SK-N-SH (cell line): ENCODE data around the gene COMMD6. TPM values are rescaled to one million over a fixed set of nuclear protein-coding genes. Genes with fewer than 3 reads are reported as not detected.

ENCODE experiments used
- CTCF ChIA-PET: fragments of 300-600, 350-600 bp; formaldehyde crosslinking; extraction: SDS; loops from one replicate; lab custom pipeline; 2021; lab: Yijun Ruan, JAX
- POLR2A ChIA-PET: fragments of 350-600 bp; sonication (Branson Sonifier 250); formaldehyde crosslinking; extraction: SDS; loops from one replicate; lab custom pipeline; 2020; ENCODE audit warnings: antibody characterized with exemption, inconsistent platforms; lab: Yijun Ruan, JAX
- DNase-seq: peaks from one replicate; pipeline ENCODE4 v3.0.0; 2012
- H2AFZ ChIP-seq: fragments of 200-600 bp; sonication (generic); 2 replicates; pipeline ENCODE4 v1.8.1; 2016; ENCODE audit warnings: antibody characterized with exemption, mild to moderate bottlenecking, low read depth
- H3F3A ChIP-seq: fragments of 200-600 bp; sonication (generic); replicated peaks from 2 replicates; pipeline ENCODE3; 2016; ENCODE audit warnings: antibody characterized with exemption, mild to moderate bottlenecking; ENCODE audit not compliant: insufficient read depth
- H3K27ac ChIP-seq, 2 experiments: fragments of 200-500 bp in 1 of 2; fragments of 200-600 bp in 1 of 2; sonication (Bioruptor generic) in 1 of 2; sonication (generic), shearing (Covaris generic) in 1 of 2; 2 replicates each; pipeline versions ENCODE4 v1.5.1 to v1.6.1; 2014 to 2016; ENCODE audit warnings: low read depth in 2 of 2, inconsistent platforms in 1 of 2, low read length in 1 of 2, mild to moderate bottlenecking in 1 of 2, mixed read lengths in 1 of 2
- H3K27me3 ChIP-seq: fragments of 200-600 bp; sonication (generic), shearing (Covaris generic); 2 replicates; pipeline ENCODE4 v1.6.1; 2016; ENCODE audit warnings: mixed run types; ENCODE audit not compliant: insufficient read depth
- H3K36me3 ChIP-seq, 2 experiments: fragments of 200-500 bp in 1 of 2; fragments of 200-600 bp in 1 of 2; sonication (Bioruptor generic) in 1 of 2; sonication (generic) in 1 of 2; replicated peaks in 1 of 2; 2 replicates each; pipeline versions ENCODE3 to v1.5.1; 2014 to 2016; ENCODE audit warnings: low read length in 1 of 2, mild to moderate bottlenecking in 1 of 2; ENCODE audit not compliant: insufficient read depth in 2 of 2, control insufficient read depth in 1 of 2
- H3K4me1 ChIP-seq, 2 experiments: fragments of 200-500 bp in 1 of 2; fragments of 200-600 bp in 1 of 2; sonication (Bioruptor generic) in 1 of 2; sonication (generic), shearing (Covaris generic) in 1 of 2; 2 replicates each; pipeline versions ENCODE4 v1.5.1 to v1.6.1; 2014 to 2016; ENCODE audit warnings: low read depth in 1 of 2, low read length in 1 of 2, mixed run types in 1 of 2; ENCODE audit not compliant: insufficient read depth in 2 of 2, control insufficient read depth in 1 of 2
- H3K4me2 ChIP-seq: fragments of 200-600 bp; sonication (generic), shearing (Covaris generic); 2 replicates; pipeline ENCODE4 v1.6.1; 2017; ENCODE audit warnings: mixed run types
- H3K4me3 ChIP-seq, 2 experiments: fragments of 200-500 bp in 1 of 2; fragments of 200-600 bp in 1 of 2; sonication (Bioruptor generic) in 1 of 2; sonication (generic), shearing (Covaris generic) in 1 of 2; 2 replicates each; pipeline versions ENCODE4 v1.5.1 to v1.8.1; 2014 to 2016; ENCODE audit warnings: low read depth in 2 of 2, inconsistent platforms in 1 of 2, low read length in 1 of 2, mild to moderate bottlenecking in 1 of 2, mixed read lengths in 1 of 2, moderate library complexity in 1 of 2
- H3K79me2 ChIP-seq: fragments of 200-600 bp; sonication (generic); 2 replicates; pipeline ENCODE4 v1.8.1; 2017; ENCODE audit warnings: mild to moderate bottlenecking; ENCODE audit not compliant: insufficient read depth
- H3K9ac ChIP-seq: fragments of 200-600 bp; sonication (generic); 2 replicates; pipeline ENCODE4 v1.6.1; 2017; ENCODE audit warnings: mixed run types
- H3K9me2 ChIP-seq: fragments of 200-600 bp; sonication (generic); 2 replicates; pipeline ENCODE4 v1.6.1; 2017; ENCODE audit warnings: mixed run types
- H3K9me3 ChIP-seq: fragments of 200-600 bp; sonication (generic); 2 replicates; pipeline ENCODE4 v1.6.1; 2017; ENCODE audit warnings: mixed run types, mild to moderate bottlenecking, moderate library complexity
- H4K20me1 ChIP-seq: fragments of 200-600 bp; sonication (generic); 2 replicates; pipeline ENCODE4 v1.6.1; 2017; ENCODE audit warnings: mild to moderate bottlenecking, mixed run types; ENCODE audit not compliant: insufficient read depth
- ELF1 ChIP-seq: IDR thresholded peaks from 2 replicates; pipeline ENCODE4 v1.4.0; 2012
- EP300 ChIP-seq, 2 experiments: IDR thresholded peaks; 2 replicates each; pipeline versions ENCODE4 v1.4.0 to v1.6.1; 2012; ENCODE audit warnings: borderline replicate concordance in 1 of 2, low read depth in 1 of 2, low read length in 1 of 2
- EZH2phosphoT487 ChIP-seq: fragments of 200-600 bp; sonication (generic); IDR thresholded peaks from 2 replicates; pipeline ENCODE4 v1.6.1; 2017; ENCODE audit warnings: low read depth, mixed run types, mild to moderate bottlenecking, antibody characterized with exemption, moderate library complexity, borderline replicate concordance
- FOXJ3 ChIP-seq: sonication (generic); formaldehyde crosslinking; IDR thresholded peaks from 2 replicates; pipeline ENCODE4 v1.5.1; 2020; ENCODE audit warnings: mild to moderate bottlenecking, missing genetic modification reagents
- FOXM1 ChIP-seq: IDR thresholded peaks from 2 replicates; pipeline ENCODE4 v1.4.0; 2012; ENCODE audit warnings: low read depth, mild to moderate bottlenecking
- GATA2 ChIP-seq: sonication (generic); formaldehyde crosslinking; IDR thresholded peaks from 2 replicates; pipeline ENCODE4 v1.5.0; 2020; ENCODE audit warnings: mild to moderate bottlenecking, missing genetic modification reagents
- JUND ChIP-seq: IDR thresholded peaks from 2 replicates; pipeline ENCODE4 v1.4.0; 2012
- NFIC ChIP-seq: IDR thresholded peaks from 2 replicates; pipeline ENCODE4 v1.4.0; 2012; ENCODE audit warnings: borderline replicate concordance
- POLR2AphosphoS5 ChIP-seq: IDR thresholded peaks from 2 replicates; pipeline ENCODE4 v1.6.1; 2012; ENCODE audit warnings: low read depth, low read length
- SIN3A ChIP-seq: IDR thresholded peaks from 2 replicates; pipeline ENCODE4 v1.6.1; 2012; ENCODE audit warnings: low read depth, mild to moderate bottlenecking, low read length, moderate library complexity, borderline replicate concordance
- SMC3 ChIP-seq: IDR thresholded peaks from 2 replicates; pipeline ENCODE4 v1.6.1; 2012; ENCODE audit warnings: low read depth, low read length, improper control_type of control experiment
- TCF12 ChIP-seq: IDR thresholded peaks from 2 replicates; pipeline ENCODE4 v1.4.0; 2012
- TEAD4 ChIP-seq: IDR thresholded peaks from 2 replicates; pipeline ENCODE4 v1.4.0; 2012; ENCODE audit warnings: mild to moderate bottlenecking, borderline replicate concordance; ENCODE audit not compliant: insufficient read depth
- WGBS: methylation state at CpG from one replicate; pipeline ENCODE4 v1.1.6; 2017; ENCODE audit warnings: low lambda C conversion rate; 5-methylcytosine and 5-hydroxymethylcytosine counted together
- polyA plus RNA-seq, 3 experiments: library from polyadenylated mRNA; depleted of rRNA; stranded (reverse); fragments of >200 nt; gene quantifications; 2 replicates each; pipeline ENCODE4 v1.2.3, GENCODE V29; 2012
- TF ChIP-seq, protein P1 (sequence below): IDR thresholded peaks from 2 replicates; pipeline ENCODE4 v1.4.0; 2012; ENCODE audit warnings: low read depth, borderline replicate concordance
- TF ChIP-seq, protein P2 (sequence below): fragments of 200-600 bp; sonication (generic); IDR thresholded peaks from 2 replicates; pipeline ENCODE4 v1.6.1; 2017; ENCODE audit warnings: antibody characterized with exemption, mild to moderate bottlenecking, moderate library complexity
- TF ChIP-seq, protein P3 (sequence below): IDR thresholded peaks from 2 replicates; pipeline ENCODE4 v1.4.0; 2012; ENCODE audit warnings: low read depth
- TF ChIP-seq, protein P4 (sequence below): IDR thresholded peaks from 2 replicates; pipeline ENCODE4; 2012

COMMD6 gene
- polyA plus RNA-seq, 1 of the 3 experiments (the other 2 are of a cell fraction) = 76.9 TPM

DNA sequence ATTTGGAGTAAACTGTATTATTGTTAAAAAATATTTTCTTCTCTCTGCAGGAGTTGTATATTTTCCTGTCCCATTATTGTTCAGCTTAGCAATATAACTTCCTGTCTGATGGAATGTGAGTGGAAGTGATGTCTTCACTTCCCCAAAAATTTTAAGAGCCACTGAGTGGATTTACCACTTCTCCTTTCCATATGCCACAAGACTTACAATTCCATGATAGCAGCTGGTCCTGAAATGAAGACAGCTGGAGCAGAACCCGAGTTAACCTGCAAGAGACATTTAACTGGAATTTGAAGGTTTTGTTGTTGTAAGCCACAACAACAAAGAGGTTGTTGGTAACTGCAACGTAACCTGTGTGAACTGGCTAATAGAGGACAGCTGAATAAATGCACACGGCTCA lies 32.3 kb downstream of the COMMD6 start (continued):
- TF ChIP-seq, protein P1, sequence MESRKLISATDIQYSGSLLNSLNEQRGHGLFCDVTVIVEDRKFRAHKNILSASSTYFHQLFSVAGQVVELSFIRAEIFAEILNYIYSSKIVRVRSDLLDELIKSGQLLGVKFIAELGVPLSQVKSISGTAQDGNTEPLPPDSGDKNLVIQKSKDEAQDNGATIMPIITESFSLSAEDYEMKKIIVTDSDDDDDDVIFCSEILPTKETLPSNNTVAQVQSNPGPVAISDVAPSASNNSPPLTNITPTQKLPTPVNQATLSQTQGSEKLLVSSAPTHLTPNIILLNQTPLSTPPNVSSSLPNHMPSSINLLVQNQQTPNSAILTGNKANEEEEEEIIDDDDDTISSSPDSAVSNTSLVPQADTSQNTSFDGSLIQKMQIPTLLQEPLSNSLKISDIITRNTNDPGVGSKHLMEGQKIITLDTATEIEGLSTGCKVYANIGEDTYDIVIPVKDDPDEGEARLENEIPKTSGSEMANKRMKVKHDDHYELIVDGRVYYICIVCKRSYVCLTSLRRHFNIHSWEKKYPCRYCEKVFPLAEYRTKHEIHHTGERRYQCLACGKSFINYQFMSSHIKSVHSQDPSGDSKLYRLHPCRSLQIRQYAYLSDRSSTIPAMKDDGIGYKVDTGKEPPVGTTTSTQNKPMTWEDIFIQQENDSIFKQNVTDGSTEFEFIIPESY = no peak
- TF ChIP-seq GATA2 (CRISPR knock-in tag) (no peak), EZH2phosphoT487 (no peak), SIN3A (no peak)
- TF ChIP-seq, all 33 proteins: peak for 0

DNA sequence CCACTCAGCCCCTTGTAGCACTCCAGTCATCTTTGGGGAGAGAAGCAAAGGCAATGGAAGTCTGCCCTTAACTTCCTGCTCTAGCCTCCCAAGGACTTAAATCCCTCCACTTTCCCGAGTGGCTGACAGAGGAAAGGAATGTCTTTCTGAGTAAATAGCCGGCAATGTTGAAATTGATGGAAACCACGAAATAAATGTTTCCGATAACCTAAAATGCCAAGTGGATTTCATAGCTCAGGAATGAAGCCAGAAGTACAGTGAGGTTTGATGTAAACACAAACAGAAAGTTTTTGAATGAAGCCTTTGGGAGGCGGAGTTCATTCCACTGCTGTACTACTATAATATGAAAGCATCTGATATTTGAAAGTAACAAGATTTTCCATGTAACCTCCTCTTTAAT lies 41.7 kb downstream of the COMMD6 start:
- no peaks in the 10 kb centered on the region for H3K4me1 ChIP-seq
- no peak overlapping the region for H2AFZ ChIP-seq
- H3K9ac ChIP-seq = no peak overlapping the region
- H3K27ac ChIP-seq = no peak overlapping the region
- H3K9me2 ChIP-seq = no peaks in the 10 kb centered on the region
- no peak for DNase-seq
- H3K36me3 ChIP-seq = no peaks in the 10 kb centered on the region
- 44% methylated on average over 5 of the region's 5 CpGs for WGBS
- CTCF ChIA-PET = interaction anchor here (1.2 kb wide), 1 partner anchor 14 kb away, joined by 3 read pairs; no protein-coding TSS in a partner anchor
- H3K4me3 ChIP-seq = no peak overlapping the region
- no peaks in the 10 kb centered on the region for H3K9me3 ChIP-seq
- TF ChIP-seq EP300 (IDR thresholded peaks at IDR 0.05; ENCODE audit: borderline replicate concordance in 1 of 2, low read depth in 1 of 2, low read length in 1 of 2) (0 out of 4 replicates have a peak, but pooled peaks of 1 of the 2 experiments have one; percentile 22), NFIC (peak; percentile 16; the same call in 1 of the 2 replicates), TEAD4 (no peak), EZH2phosphoT487 (no peak), POLR2AphosphoS5 (no peak), TCF12 (peak; percentile 41), FOXJ3 (CRISPR knock-in tag) (no peak), JUND (0 out of 2 replicates have a peak, but pooled peaks have one; percentile 14), FOXM1 (no peak), SMC3 (no peak), ELF1 (no peak)
- TF ChIP-seq, protein P1 = no peak
- TF ChIP-seq, protein P2, sequence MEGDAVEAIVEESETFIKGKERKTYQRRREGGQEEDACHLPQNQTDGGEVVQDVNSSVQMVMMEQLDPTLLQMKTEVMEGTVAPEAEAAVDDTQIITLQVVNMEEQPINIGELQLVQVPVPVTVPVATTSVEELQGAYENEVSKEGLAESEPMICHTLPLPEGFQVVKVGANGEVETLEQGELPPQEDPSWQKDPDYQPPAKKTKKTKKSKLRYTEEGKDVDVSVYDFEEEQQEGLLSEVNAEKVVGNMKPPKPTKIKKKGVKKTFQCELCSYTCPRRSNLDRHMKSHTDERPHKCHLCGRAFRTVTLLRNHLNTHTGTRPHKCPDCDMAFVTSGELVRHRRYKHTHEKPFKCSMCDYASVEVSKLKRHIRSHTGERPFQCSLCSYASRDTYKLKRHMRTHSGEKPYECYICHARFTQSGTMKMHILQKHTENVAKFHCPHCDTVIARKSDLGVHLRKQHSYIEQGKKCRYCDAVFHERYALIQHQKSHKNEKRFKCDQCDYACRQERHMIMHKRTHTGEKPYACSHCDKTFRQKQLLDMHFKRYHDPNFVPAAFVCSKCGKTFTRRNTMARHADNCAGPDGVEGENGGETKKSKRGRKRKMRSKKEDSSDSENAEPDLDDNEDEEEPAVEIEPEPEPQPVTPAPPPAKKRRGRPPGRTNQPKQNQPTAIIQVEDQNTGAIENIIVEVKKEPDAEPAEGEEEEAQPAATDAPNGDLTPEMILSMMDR = no peak
- TF ChIP-seq, protein P3, sequence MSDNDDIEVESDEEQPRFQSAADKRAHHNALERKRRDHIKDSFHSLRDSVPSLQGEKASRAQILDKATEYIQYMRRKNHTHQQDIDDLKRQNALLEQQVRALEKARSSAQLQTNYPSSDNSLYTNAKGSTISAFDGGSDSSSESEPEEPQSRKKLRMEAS = no peak
- TF ChIP-seq, protein P4, sequence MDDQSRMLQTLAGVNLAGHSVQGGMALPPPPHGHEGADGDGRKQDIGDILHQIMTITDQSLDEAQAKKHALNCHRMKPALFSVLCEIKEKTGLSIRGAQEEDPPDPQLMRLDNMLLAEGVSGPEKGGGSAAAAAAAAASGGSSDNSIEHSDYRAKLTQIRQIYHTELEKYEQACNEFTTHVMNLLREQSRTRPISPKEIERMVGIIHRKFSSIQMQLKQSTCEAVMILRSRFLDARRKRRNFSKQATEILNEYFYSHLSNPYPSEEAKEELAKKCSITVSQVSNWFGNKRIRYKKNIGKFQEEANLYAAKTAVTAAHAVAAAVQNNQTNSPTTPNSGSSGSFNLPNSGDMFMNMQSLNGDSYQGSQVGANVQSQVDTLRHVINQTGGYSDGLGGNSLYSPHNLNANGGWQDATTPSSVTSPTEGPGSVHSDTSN = peak; percentile 34
- TF ChIP-seq, all 33 proteins: peak for 5
- no peaks in the 10 kb centered on the region for H4K20me1 ChIP-seq
- no peaks in the 10 kb centered on the region for H3K79me2 ChIP-seq
- no peak overlapping the region for H3K4me2 ChIP-seq
- H3F3A ChIP-seq = peaks cover 15% of the 10 kb centered on the region
- no peaks in the 10 kb centered on the region for H3K27me3 ChIP-seq
- POLR2A ChIA-PET = no interaction called here
